NCI-H2081 (cell line): Measurements from ENCODE around the gene GALNTL6.
"Not testable (repeated sequence)": the region's sequence is repeated elsewhere in the genome, so short reads cannot be mapped to it uniquely, and the experiment has no call there.

Source experiments
- DNase-seq, 2 experiments: peaks; one replicate each; lab custom pipeline; 2025; lab: John Stamatoyannopoulos, UW

GALNTL6 gene

DNA sequence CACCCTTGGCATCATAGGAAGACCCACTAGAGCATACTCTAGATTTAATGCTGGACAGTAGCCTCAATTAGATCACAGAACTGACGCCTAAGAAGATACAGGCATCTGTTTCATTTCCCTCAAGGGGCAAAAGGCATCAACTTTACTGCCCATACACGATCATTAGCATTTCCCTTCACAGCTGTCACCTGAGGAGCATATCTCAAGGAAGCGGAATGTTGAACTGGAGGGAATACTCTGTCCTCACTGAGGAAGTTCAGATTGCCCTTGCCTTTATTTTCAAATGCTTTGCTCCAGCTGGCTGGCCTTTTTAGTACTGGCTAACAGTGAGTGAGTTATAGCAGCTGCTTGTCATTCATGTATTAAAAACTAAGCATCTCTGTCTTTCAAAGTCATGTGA is 847.0 kb downstream of the GALNTL6 start:
- DNase-seq, result no peak

DNA sequence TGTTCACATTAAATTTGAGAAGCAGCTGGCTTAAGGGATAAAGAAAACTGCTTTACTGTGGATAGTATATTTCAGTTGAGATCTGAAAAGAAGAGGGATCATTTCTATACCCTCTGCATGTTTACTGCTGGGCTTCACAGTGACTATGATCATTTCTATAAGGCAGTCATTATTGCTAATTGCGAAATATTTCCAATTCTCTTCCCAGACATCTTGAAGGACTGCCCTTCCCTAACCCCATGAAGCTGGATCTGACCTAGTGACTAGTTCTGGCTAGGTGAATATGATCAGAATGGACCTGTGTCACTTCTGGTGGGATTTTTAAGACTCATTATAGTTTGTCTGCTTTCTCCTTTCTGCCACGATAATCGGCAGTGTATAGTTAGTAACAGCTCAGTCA is 848.9 kb downstream of the GALNTL6 start:
- DNase-seq, result no peak

DNA sequence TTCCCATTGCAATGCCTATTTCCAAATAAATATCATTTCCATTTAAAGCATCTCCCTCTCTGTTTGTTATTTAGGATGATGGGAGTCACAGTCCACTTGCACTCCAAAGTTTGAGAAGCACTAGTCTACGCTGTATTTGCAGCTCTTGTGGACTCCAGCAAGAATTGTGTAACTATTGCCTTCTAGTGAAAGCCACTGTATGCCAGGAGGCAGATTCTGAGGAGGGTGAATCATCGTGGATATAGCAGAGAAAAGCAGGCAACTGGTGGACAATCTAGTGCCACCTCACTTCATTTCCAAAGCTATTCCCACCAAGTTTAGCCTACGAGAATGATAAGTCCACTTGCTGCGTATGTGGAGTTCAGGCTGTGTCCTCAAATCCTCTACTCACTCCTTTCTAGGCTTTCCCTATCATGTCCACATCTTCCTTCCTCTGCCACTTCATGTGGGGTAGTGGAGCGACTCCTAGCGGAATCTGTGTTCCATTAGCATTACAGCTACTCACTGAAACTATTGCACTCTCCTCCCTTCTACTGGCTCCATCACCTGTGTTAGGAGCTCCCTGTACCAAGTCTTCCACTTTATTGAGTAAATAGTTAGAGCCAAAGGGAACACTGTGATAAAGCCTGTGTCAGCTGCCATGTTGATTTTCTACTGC is 853.6 kb downstream of the GALNTL6 start:
- DNase-seq, result no peak

DNA sequence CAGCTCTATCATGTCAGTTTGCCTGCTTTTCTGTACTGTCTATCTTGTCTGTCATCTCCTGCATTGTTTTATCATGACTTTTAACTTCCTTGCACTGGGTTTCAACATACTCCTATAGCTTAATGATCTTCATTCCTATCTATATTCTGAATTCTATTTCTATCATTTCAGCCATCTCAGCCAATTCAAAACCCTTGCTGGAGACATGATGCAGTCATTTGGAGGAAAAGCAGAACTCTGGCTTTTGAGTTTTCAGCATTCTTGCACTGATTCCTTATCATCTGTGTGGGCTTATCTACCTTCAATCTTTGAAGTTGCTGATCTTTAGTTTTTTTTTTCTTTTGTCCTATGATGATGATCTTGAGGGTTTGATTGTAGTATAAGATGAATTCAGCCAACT is 861.6 kb downstream of the GALNTL6 start:
- no peak for DNase-seq

DNA sequence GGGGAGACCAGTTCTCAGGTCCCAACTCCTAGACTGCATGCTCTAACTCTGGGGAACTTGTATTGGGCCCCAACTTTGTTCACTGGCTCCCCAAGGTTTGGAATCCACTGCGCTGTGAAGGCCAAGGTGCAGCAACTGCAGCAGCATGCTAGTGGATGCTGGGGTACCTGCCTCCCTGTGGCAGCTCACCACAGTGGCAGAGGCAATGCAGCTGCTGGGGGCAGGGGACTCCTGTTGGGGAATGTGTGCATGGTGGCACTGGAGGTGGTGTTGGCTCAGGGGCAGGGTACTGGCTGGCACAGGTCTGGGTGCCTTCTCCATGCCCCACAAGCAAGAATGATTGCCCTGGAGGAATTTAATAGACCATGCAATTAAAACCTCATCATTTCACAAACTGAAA is 862.0 kb downstream of the GALNTL6 start:
- no peak for DNase-seq

DNA sequence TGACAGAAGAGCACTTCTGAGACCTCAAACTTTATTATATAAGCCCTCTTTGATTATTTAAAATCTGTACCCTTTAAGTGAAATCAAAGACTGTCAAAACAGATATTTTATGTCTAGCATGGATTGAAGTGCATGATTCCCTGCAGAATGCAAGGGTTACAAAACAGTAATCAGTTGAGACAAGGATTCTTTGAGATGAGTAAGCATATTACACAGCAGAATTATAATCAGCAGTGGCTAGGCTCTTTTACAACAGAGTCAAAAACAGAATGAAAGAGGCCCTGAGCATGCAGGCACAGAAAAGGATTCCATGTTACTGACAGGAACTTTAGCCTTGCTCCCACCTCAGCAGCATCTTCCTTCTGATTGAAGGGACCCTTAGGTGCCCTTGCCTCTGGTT is 867.5 kb downstream of the GALNTL6 start:
- DNase-seq, result no peak

DNA sequence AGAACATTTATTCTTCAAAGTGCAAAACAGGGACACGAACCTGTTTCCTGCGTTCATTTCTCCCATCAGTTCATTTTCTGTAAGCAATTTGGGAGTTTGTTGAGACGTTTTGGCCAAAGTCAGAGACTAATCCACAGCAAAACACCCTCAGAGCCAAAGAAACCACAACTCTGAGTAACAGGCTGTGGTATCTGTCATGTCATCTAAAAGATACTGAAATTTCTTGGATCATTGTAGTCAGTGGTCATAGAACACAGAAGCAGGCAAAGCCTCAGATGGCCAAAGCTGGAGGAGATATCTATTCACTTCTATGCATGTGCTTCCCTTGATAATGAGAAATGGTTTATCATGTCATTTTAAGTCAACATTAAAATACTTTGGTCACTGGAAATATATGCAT is 869.8 kb downstream of the GALNTL6 start:
- DNase-seq, result no peak

DNA sequence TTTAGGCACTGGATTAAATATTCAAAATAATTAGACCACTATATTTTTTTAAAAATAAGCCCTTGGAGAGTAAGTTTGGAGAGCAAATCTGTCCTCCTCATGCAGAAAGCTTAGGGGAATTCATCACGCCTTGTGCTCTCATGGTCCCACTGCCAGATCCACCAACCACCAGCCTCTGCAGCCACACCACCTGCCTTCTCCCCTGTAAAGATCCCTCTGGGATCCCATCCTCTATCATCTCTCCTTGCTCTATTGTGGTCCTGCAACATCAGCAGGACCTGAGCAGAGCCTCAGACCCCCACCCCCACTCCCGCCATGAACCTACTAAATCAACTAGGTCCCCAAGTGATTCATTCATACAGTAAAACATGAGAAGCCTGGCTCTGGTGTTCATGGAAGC is 872.8 kb downstream of the GALNTL6 start:
- no peak for DNase-seq

DNA sequence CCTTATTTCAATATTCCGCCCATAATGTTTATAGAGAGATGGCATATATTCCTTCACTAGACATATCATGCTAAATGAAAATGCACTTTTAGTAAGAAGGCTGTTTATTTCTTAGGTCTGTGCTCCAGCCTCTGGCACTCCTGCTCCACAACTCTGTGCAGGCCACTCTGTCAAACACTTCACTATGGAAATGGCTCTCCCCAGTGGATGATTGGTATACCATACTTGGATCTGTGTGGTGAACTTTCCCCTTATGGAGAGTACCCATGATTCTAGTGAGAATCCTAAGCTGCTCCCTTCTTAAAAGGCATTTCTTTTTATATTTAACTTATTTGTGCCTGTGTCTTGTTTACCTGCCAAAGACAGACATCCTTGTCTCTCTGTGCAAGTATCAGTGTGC is 875.3 kb downstream of the GALNTL6 start:
- DNase-seq, result peak in 1 of 2 experiments; percentile 16

DNA sequence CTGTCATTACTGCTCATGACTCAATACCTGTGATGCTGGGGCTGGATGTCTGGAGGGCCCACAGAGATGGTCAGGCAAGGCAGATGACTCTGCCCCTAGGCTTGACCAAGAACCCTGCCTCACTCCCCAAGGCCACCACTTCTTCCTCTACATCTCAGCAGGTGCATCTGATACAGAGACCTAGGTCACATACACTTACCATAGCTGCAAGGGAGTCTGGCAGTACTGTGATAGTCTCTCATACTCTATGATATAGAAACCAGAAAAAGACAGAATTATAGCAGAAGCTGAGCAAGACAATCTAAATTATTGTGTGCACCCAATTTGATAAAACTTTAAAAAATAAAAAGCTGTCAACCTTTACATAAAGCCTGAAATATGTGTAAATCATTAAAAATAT is 878.3 kb downstream of the GALNTL6 start:
- DNase-seq, result no peak

DNA sequence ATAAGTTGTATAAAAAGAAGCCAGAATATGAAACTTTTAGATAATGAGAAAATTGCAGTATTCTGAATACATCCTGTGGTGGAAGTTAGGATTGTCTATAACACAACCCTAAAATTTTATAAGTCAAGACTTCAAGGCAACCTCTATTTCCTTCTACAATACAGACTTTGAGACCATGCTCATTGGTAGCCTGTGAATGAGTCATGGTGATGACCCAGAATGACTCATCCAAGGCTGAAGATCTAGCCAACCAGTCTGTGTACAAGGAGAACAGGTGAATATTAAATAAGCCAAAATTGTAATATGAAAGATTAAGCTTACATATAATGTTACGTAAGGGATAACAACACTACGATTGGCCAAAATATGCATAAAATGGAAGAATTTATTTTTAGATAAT is 879.5 kb downstream of the GALNTL6 start:
- no peak for DNase-seq

DNA sequence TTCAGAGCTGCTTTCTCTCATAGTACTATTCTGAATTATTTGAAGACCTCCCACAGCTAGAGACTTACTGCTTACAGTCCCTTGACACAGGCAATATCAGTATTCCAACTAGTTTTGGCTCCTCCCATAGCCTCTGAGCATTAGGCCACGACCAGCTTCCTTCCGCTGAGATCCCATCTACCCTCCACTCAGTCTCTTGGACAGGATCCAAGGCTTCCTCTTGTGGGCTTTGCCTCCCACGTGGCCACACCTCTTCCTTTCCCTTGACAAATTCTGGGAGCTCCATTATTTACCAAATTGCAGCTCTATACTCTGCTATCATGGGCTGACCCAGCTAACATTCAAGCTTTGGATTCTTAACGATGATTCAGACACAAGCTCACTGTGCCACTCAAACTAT is 885.1 kb downstream of the GALNTL6 start:
- peak in 1 of 2 experiments; percentile 1 for DNase-seq

DNA sequence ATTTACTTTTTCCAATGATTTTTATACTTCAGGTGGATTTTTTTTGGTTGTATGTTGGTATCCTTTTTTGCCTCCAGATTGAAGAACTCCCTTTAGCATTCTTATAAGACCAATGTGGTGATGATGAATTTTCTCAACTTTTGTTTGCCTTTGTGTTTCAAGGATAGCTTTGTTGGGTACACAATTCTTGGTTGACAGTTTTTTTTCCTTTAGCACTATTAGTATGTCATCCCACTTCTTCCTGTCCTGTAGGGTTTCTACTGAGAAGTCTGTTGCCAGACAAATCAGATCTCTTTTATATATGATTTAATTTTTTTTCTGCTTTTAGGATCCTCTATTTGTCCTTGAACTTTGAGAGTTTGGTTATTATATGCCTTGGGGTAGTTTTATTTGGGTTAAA is 892.4 kb downstream of the GALNTL6 start:
- DNase-seq, result no peak

DNA sequence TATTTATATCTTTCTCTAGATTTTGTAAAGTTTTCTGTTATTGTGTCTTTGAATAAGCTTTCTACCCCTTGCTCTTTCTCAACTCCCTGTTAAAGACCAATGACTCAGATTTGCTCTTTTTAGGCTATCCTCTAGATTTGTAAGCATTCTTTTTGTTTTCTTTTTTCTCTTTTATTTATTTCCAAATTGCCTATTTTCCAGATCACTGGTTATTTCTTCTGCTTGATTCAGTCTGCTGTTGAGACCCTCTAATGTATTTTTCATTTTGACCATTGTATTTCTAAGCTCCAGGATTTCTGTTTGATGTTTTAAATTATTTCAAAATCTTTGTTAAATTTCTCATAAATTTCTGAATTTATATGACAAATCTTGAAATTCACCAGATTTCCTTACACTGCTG is 892.8 kb downstream of the GALNTL6 start:
- no peak for DNase-seq

DNA sequence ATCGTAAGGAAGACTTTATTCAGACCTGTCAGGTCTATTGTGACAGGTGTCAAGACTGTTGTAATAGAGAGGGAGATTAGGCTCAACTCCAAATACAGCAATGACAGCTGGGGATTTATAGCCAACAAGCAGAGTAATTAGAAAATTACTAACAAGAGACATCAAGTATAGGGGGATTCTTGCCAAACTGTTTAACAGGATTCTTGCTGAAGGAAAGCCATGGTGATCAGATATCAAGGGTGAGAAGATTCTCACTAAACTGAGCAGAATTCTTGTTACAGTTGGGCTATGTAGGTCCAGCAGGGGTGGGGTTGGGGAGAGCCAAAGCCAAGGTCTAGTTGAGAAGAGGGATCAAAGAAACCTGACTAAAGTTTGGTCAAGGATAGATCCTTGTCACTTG is 894.4 kb downstream of the GALNTL6 start:
- peak; percentile 10 to 50 for DNase-seq

DNA sequence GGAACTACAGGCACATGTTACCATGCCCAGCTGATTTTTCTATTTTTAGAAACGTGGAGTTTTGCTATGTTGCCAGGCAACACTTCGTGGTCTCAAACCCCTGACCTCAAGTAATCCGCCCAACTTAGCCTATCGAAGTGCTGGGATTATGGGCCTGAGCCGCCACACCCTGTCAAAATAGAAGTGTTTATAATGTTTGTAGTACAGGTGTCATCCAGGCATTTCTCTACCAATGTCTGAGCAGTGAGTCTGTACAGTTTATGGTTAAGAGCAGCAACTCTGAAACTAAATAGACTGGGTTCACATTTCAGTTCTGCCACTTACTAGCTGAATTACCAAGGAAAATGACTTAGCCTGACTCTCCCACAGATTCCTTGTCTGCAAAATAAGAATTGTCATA is 895.0 kb downstream of the GALNTL6 start:
- DNase-seq, result no peak

DNA sequence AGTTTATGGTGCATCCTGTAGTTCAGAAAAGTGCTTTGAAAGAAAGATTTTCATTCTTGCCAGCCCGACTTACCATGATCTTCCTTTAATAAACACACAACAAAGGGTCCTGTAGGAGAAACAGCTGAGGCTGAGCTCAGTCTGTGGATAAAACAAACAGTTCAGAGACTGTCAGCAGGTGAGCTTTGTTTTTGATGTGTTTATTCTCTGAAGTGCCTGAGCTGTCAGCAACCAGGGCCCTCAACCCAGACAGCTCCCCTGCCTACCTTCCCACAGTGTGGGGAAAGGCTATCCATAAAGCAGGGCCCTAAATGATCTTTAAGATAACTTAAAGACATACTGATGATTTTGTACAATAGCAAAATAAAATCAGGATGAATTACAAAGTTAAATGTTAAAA is 896.2 kb downstream of the GALNTL6 start:
- peak; percentile 27 to 76 for DNase-seq

DNA sequence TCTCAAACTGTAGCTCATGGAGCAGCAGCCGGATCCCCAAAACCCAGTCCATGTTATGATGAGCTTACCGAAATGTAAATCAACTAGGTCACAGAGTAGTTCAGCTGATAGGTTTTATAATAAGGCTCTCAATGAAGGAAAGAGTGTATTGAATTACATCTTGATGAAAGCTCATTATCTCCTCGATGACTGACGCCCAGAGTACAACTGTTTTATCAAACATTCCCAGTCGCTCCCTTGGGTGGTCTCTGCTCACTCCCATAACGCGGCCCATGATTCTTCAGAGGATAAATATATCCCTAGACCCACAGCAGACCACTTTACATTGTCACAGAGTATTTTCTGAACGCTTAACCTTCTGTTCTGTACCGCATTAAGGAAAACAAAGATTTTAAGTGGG is 903.1 kb downstream of the GALNTL6 start:
- DNase-seq, result no peak

DNA sequence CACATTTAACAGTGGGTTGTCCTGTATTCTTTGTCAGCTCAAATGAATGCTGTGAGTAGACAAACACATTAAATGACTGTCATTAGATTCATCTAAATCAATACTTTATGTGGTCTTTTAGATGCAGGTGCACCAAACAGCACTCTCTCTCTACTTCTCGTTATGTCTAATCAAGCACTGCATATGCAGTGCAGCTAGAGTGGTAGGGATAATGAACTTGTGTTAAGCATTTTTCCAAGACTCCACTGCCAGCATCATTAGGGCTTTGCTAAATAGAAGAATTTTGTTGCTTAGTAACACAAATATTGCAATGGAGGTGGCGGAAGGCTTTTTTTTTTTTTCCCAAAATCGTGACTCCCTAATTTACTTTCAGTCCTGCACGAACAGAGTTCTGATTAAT is 908.5 kb downstream of the GALNTL6 start:
- DNase-seq, result peak; percentile 36 to 78

DNA sequence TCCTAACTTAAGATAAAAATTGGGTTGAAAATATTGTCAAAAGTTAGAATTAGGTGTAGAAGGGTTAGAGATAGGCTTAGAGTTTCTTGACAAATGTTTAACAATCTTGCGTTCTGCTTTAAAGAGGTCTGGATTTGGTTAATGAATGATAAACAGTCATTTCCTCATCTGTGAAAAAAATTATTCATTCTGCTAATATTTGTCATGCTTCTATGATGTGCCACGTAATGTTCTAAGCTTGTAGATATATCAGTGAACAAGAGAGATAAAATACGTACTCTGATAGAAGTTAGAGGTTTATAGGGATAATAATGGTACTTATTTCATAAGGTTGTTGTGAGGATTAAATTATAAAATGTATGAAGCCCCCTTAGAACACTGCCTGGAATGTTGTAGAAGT is 912.4 kb downstream of the GALNTL6 start:
- no peak for DNase-seq

DNA sequence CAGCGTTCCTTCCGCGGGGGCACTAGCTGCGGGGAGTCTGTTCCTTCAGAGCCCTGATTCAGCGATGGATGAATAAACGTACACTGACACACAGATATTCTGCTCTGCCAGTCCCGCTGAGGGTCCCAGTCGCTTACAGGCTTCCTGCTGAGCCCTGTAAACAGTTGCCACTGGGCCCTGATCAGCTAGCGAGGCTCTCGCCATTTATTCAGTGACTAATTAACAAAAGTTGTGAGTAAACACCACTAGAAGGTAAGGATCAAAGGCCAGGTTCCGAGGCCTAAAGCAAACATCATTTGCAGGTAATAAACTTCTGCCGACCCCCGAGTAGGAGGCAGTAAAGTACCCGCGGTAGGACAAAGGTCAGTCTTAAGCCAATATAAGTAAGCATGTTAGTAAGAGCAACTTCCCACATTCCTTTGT is 912.8 kb downstream of the GALNTL6 start:
- DNase-seq, result no peak

DNA sequence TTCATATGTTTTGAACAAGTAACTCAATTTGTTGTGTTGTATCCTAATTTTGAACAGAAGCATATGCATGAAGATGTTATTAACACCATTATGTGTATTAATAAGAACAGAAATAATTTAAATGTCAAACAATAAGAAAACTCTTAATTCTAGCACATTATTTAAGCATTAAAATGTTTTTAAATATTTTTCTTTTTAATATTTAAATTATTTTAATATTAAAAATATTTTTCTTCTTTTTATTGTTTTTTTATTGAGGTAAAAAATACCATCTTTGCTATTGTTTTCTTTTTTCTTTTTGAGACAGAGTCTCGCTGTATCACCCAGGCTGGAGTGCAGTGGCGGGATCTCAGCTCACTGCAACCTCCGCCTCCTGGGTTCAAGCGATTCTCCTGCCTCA is 914.4 kb downstream of the GALNTL6 start:
- no peak for DNase-seq

DNA sequence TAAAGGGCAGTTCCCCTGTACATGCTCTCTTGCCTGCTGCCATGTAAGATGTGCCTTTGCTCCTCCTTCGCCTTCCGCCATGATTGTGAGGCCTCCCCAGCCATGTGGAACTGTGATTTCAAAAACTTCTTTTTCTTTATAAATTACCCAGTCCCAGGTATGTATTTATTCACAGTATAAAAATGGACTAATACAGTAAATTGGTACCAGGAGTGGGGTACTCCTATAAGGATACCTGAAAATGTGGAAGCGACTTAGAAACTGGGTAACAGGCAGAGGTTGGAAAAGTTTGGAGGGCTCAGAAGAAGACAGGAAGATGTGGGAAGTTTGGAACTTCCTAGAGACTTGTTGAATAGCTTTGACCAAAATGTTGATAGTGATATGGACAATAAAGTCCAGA is 920.4 kb downstream of the GALNTL6 start:
- not testable (repeated sequence) for DNase-seq

DNA sequence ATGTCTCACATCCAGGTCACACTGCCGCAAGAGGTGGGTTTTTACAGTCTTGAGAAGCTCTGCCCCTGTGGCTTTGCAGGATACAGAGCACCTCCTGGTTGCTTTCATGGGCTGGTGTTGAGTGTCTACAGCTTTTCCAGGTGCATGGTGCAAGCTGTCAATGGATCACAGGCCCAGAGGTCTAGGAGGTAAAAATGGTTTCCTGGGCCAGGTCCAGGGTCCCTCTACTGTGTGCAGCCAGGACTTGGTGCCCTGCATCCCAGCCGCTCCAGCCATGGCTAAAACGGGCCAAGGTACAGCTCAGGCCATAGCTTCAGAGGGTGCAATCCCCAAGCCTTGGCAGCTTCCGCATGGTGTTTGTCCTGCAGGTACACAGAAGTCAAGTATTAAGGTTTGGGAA is 921.4 kb downstream of the GALNTL6 start:
- no peak for DNase-seq

DNA sequence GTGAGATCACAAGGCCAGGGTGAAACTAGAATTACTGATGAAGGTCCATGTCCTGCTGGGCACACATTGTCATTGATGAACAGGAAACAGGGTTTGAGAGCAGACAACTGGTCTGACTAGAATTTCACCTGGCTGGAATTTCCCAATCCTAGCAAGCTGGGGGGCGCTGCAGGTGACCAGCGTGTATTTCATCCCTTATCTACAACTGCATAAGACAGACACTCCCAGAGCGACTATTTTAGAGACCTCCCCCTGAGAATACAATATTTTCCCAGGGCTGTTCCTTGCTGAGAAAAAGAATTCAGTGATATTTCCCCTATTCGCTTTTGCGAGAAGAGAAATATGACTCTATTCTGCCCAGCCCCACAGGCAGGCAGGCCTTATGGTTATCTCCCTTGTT is 922.8 kb downstream of the GALNTL6 start:
- no peak for DNase-seq
